Measurements from ENCODE around the gene GID4. TPM values are rescaled to one million over a fixed set of nuclear protein-coding genes. Genes with fewer than 3 reads are reported as not detected.

The GID4 gene
- total and polyA plus RNA-seq, 2 of the 13 experiments (the other 11 are each of a cell fraction or from before 2014, with no cell fraction given): 4.3 to 6.1 TPM

GRCh38 chr17:18017958-18018357 lies 21.2 kb upstream of the GID4 start:
- Histone ChIP-seq H3K27me3 (ENCODE audit: control insufficient read depth in 1 of 2, insufficient read depth in 2 of 2, low read length in 2 of 2) (no peaks in the 10 kb centered on the region), H3K4me1 (ENCODE audit: insufficient read depth, low read length) (peaks cover 30% of the 10 kb centered on the region), H3K9me3 (ENCODE audit: low read length) (no peaks in the 10 kb centered on the region), H3K4me3 (replicated peaks in 1 of 3; ENCODE audit: insufficient read depth in 1 of 3, low read depth in 2 of 3, low read length in 3 of 3) (peak overlapping the region in 1 of 3 experiments; percentile 44; a peak in 3 of 6 replicates), H3K27ac (ENCODE audit: extremely low read length, insufficient read depth, low read length) (peak overlapping the region; percentile 71), H3K79me2 (ENCODE audit: insufficient read depth, low read length) (no peaks in the 10 kb centered on the region), H4K20me1 (ENCODE audit: insufficient read depth, low read length) (no peaks in the 10 kb centered on the region), H2AFZ (ENCODE audit: low read length) (no peak overlapping the region), H3K36me3 (replicated peaks in 1 of 2; ENCODE audit: control insufficient read depth in 1 of 2, insufficient read depth in 2 of 2, low read length in 2 of 2) (peaks cover 0 to 3% of the 10 kb centered on the region in 2 experiments; a peak in 3 of 5 replicates), H3K4me2 (ENCODE audit: low read depth, low read length) (peak overlapping the region; percentile 75), H3K9ac (ENCODE audit: insufficient read depth, low read depth, low read length) (peak overlapping the region; percentile 27)
- FAIRE-seq: peak; percentile 99
- ChIA-PET CTCF (ENCODE audit: low intra/inter-chr PET ratio, low total read pairs) (no interaction called here), POLR2A (interaction anchor here (1.2 kb wide), 1 partner anchor 46 kb away, joined by 4 read pairs; the partner anchor contains the start of genes DRC3 and TOM1L2)
- BruUV-seq (replicated peaks): no TSS peak
- ATAC-seq: peak; percentile 93
- in situ Hi-C loops (cut with HindIII; ENCODE audit: extremely low pct_ligation_motif_present, low pct_unique_long_range_greater_than_20kb) (loop anchor here (25.0 kb wide), 1 partner anchor 94 kb away; the partner anchor contains the start of gene MYO15A), intact Hi-C loops (cut with micrococcal nuclease; ENCODE audit: unreplicated experiment) (loop anchor here (1.0 kb wide), 1 partner anchor 46 kb away; the partner anchor contains the start of genes DRC3 and TOM1L2)
- WGBS (ENCODE audit: low lambda C conversion rate): 3% methylated on average over 3 of the region's 3 CpGs
- DNase-seq (ENCODE audit: low spot score): peak; percentile 91
- 0 out of 2 replicates have a peak, but pooled peaks have one; percentile 27 for TF ChIP-seq ZFX (CRISPR knock-in tag; IDR thresholded peaks at IDR 0.05; ENCODE audit: low read depth)
- no peak for TF ChIP-seq MTA3 (CRISPR knock-in tag; IDR thresholded peaks at IDR 0.05)
- TF ChIP-seq ZNF740 (CRISPR knock-in tag; IDR thresholded peaks at IDR 0.05): no peak
- peak; percentile 79 for TF ChIP-seq HDAC2 (CRISPR knock-in tag; IDR thresholded peaks at IDR 0.05)
- TF ChIP-seq SYNCRIP (IDR thresholded peaks at IDR 0.05; ENCODE audit: insufficient read depth, low read depth, low read length): no peak
- TF ChIP-seq STAT5B (CRISPR knock-in tag; IDR thresholded peaks at IDR 0.05): no peak
- no peak for TF ChIP-seq ZFP62 (CRISPR knock-in tag; IDR thresholded peaks at IDR 0.05)
- TF ChIP-seq, protein P1, sequence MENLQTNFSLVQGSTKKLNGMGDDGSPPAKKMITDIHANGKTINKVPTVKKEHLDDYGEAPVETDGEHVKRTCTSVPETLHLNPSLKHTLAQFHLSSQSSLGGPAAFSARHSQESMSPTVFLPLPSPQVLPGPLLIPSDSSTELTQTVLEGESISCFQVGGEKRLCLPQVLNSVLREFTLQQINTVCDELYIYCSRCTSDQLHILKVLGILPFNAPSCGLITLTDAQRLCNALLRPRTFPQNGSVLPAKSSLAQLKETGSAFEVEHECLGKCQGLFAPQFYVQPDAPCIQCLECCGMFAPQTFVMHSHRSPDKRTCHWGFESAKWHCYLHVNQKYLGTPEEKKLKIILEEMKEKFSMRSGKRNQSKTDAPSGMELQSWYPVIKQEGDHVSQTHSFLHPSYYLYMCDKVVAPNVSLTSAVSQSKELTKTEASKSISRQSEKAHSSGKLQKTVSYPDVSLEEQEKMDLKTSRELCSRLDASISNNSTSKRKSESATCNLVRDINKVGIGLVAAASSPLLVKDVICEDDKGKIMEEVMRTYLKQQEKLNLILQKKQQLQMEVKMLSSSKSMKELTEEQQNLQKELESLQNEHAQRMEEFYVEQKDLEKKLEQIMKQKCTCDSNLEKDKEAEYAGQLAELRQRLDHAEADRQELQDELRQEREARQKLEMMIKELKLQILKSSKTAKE (CRISPR knock-in tag; IDR thresholded peaks at IDR 0.05; ENCODE audit: borderline replicate concordance): peak; percentile 73; the same call in 1 of the 2 replicates
- TF ChIP-seq, protein P2, sequence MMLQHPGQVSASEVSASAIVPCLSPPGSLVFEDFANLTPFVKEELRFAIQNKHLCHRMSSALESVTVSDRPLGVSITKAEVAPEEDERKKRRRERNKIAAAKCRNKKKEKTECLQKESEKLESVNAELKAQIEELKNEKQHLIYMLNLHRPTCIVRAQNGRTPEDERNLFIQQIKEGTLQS (CRISPR knock-in tag; IDR thresholded peaks at IDR 0.05): no peak
- no peak for TF ChIP-seq ZNF576 (CRISPR knock-in tag; IDR thresholded peaks at IDR 0.05)
- TF ChIP-seq ZIK1 (CRISPR knock-in tag; IDR thresholded peaks at IDR 0.05; ENCODE audit: borderline replicate concordance, low read depth): no peak
- TF ChIP-seq DPF2 (CRISPR knock-in tag; IDR thresholded peaks at IDR 0.05; ENCODE audit: borderline replicate concordance, low read depth): peak; percentile 79
- TF ChIP-seq ZNF317 (CRISPR knock-in tag; IDR thresholded peaks at IDR 0.05): no peak
- TF ChIP-seq, protein P3, sequence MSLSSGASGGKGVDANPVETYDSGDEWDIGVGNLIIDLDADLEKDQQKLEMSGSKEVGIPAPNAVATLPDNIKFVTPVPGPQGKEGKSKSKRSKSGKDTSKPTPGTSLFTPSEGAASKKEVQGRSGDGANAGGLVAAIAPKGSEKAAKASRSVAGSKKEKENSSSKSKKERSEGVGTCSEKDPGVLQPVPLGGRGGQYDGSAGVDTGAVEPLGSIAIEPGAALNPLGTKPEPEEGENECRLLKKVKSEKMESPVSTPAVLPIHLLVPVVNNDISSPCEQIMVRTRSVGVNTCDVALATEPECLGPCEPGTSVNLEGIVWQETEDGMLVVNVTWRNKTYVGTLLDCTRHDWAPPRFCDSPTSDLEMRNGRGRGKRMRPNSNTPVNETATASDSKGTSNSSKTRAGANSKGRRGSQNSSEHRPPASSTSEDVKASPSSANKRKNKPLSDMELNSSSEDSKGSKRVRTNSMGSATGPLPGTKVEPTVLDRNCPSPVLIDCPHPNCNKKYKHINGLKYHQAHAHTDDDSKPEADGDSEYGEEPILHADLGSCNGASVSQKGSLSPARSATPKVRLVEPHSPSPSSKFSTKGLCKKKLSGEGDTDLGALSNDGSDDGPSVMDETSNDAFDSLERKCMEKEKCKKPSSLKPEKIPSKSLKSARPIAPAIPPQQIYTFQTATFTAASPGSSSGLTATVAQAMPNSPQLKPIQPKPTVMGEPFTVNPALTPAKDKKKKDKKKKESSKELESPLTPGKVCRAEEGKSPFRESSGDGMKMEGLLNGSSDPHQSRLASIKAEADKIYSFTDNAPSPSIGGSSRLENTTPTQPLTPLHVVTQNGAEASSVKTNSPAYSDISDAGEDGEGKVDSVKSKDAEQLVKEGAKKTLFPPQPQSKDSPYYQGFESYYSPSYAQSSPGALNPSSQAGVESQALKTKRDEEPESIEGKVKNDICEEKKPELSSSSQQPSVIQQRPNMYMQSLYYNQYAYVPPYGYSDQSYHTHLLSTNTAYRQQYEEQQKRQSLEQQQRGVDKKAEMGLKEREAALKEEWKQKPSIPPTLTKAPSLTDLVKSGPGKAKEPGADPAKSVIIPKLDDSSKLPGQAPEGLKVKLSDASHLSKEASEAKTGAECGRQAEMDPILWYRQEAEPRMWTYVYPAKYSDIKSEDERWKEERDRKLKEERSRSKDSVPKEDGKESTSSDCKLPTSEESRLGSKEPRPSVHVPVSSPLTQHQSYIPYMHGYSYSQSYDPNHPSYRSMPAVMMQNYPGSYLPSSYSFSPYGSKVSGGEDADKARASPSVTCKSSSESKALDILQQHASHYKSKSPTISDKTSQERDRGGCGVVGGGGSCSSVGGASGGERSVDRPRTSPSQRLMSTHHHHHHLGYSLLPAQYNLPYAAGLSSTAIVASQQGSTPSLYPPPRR (CRISPR knock-in tag; IDR thresholded peaks at IDR 0.05; ENCODE audit: borderline replicate concordance): 0 out of 2 replicates have a peak, but pooled peaks have one; percentile 33
- TF ChIP-seq CCDC6 (CRISPR knock-in tag; IDR thresholded peaks at IDR 0.05): no peak

All from HepG2 (cell line).